Measurements from ENCODE around the gene SDHA.

DNA sequence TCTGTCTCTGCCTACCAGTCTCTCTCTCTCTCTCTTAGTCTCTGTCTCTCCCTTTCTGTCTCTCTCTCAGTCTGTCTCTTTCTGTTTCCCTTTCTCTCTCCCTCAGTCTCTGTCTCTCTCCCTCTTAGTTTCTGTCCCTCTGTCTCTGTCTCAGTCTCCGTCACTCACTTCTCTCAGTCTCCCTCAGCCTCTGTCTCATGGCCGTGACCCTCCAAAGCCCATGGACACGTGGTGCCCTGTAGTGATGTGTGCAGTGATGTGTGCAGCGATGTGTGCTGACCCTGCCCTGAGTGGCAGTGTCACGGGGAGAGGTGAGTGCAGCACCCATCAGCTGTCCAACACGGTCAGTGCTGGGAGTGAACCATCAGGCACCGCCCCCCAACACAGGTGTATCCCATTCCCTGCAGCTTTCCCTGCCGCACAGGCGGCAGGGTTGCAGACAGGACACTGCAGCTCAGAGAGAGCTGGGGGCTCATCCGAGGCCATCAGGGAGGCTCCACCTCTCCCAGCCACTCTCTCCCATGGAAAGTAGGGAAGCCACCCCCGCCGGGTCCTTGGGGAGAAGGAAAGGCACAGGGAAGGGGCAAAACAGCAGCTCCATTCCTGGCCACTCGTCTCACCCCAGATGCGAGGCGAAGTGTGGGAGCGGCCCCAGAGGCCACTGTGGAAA lies 27.6 kb upstream of the SDHA start:
- no peak for TF ChIP-seq CTCF (conservative IDR thresholded peaks at IDR 0.05; ENCODE audit: low read depth, low read length)
- no peak for TF ChIP-seq EZH2 (IDR thresholded peaks at IDR 0.05; ENCODE audit: low read length, unreplicated experiment)
